Vagina (tissue), 2 donors: ENCODE data around the gene RNF223. TPM values are rescaled to one million over a fixed set of nuclear protein-coding genes. Genes with fewer than 3 reads are reported as not detected.

ENCODE experiments used
- DNase-seq, 2 donors: peaks; one replicate each; pipeline ENCODE4 v3.0.0-alpha.2; 2017; ENCODE audit errors: extremely low spot score in 2 of 2
- H3K27ac ChIP-seq: fragments of 200-600 bp; sonication (generic); one replicate; pipeline ENCODE4 v1.5.1; 2019
- H3K27me3 ChIP-seq: fragments of 200-600 bp; sonication (generic); one replicate; pipeline ENCODE4 v1.5.1; 2019
- H3K36me3 ChIP-seq, 2 donors: fragments of 200-600 bp; sonication (generic); one replicate each; pipeline ENCODE4 v1.5.1; 2017 to 2019
- H3K4me1 ChIP-seq: fragments of 200-600 bp; sonication (generic); one replicate; pipeline ENCODE4 v1.5.1; 2019
- H3K4me3 ChIP-seq, 2 donors: fragments of 200-600 bp; sonication (generic); 1 replicate in 1 of 2; 2 replicates in 1 of 2; pipeline ENCODE4 v1.5.1; 2016 to 2019
- H3K9me3 ChIP-seq: fragments of 200-600 bp; sonication (generic); one replicate; pipeline ENCODE4 v1.5.1; 2019
- POLR2A ChIP-seq, 2 donors: fragments of 450-650 bp; IDR thresholded peaks; one replicate each; pipeline ENCODE4 v1.6.1; 2017; ENCODE audit warnings: antibody characterized with exemption in 2 of 2, mild to moderate bottlenecking in 2 of 2, moderate library complexity in 2 of 2
- POLR2AphosphoS5 ChIP-seq, 2 donors: sonication (generic); formaldehyde crosslinking; IDR thresholded peaks; one replicate each; pipeline ENCODE4 v1.9.0; 2017; ENCODE audit warnings: antibody characterized with exemption in 2 of 2, mild to moderate bottlenecking in 2 of 2, low read depth in 1 of 2; ENCODE audit not compliant: insufficient read depth in 1 of 2
- intact Hi-C: fragments of 100-400 bp; cut with DNase I; formaldehyde crosslinking; loops from one replicate; pipeline ENCODE4 v1.15.1; 2023
- total RNA-seq: library from RNA; depleted of rRNA; stranded (reverse); fragments of >200 nt; gene quantifications from one replicate; pipeline ENCODE4 v1.2.3, GENCODE V29; 2016
- TF ChIP-seq, protein P1 (sequence below), 3 experiments: fragments of 450-650 bp in 2 of 3; fragments of 200-600 bp in 1 of 3; sonication (generic) in 1 of 3; IDR thresholded peaks; one replicate each; pipeline ENCODE4 v1.5.1; 2017 to 2019; ENCODE audit warnings: antibody characterized with exemption in 3 of 3, mild to moderate bottlenecking in 2 of 3, moderate library complexity in 2 of 3

The RNF223 gene
- total RNA-seq, 1 donor from 2014 or later = 4.9 TPM

- Histone ChIP-seq H3K4me3 (no peak overlapping the region), H3K9me3 (no peaks in the 10 kb centered on the region), H3K4me1 (peaks cover 20% of the 10 kb centered on the region), H3K27ac (no peak overlapping the region), H3K36me3 (no peaks in the 10 kb centered on the region), H3K27me3 (no peaks in the 10 kb centered on the region)
- DNase-seq = no peak
- intact Hi-C loops = no loop called here
- TF ChIP-seq, protein P1, sequence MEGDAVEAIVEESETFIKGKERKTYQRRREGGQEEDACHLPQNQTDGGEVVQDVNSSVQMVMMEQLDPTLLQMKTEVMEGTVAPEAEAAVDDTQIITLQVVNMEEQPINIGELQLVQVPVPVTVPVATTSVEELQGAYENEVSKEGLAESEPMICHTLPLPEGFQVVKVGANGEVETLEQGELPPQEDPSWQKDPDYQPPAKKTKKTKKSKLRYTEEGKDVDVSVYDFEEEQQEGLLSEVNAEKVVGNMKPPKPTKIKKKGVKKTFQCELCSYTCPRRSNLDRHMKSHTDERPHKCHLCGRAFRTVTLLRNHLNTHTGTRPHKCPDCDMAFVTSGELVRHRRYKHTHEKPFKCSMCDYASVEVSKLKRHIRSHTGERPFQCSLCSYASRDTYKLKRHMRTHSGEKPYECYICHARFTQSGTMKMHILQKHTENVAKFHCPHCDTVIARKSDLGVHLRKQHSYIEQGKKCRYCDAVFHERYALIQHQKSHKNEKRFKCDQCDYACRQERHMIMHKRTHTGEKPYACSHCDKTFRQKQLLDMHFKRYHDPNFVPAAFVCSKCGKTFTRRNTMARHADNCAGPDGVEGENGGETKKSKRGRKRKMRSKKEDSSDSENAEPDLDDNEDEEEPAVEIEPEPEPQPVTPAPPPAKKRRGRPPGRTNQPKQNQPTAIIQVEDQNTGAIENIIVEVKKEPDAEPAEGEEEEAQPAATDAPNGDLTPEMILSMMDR (IDR thresholded peaks at IDR 0.05) = no peak
- TF ChIP-seq POLR2AphosphoS5 (IDR thresholded peaks at IDR 0.05; ENCODE audit: insufficient read depth in 1 of 2, low read depth in 1 of 2) = no peak
- no peak for TF ChIP-seq POLR2A (IDR thresholded peaks at IDR 0.05)
These were observed 40.3 kb upstream of the RNF223 start for GRCh38 chr1:1114431-1114830.

GRCh38 chr1:1112237-1112985, 38.3 kb upstream of the RNF223 start:
- H3K36me3 ChIP-seq = no peaks in the 10 kb centered on the region
- no peak for TF ChIP-seq POLR2AphosphoS5 (IDR thresholded peaks at IDR 0.05; ENCODE audit: insufficient read depth in 1 of 2, low read depth in 1 of 2)
- TF ChIP-seq POLR2A (IDR thresholded peaks at IDR 0.05) = no peak
- TF ChIP-seq, protein P1 (IDR thresholded peaks at IDR 0.05) = no peak
- no peaks in the 10 kb centered on the region for H3K27me3 ChIP-seq
- H3K27ac ChIP-seq = no peak overlapping the region
- intact Hi-C loops = no loop called here
- H3K9me3 ChIP-seq = no peaks in the 10 kb centered on the region
- no peak for DNase-seq
- no peak overlapping the region for H3K4me3 ChIP-seq
- peaks cover 20% of the 10 kb centered on the region for H3K4me1 ChIP-seq

DNA sequence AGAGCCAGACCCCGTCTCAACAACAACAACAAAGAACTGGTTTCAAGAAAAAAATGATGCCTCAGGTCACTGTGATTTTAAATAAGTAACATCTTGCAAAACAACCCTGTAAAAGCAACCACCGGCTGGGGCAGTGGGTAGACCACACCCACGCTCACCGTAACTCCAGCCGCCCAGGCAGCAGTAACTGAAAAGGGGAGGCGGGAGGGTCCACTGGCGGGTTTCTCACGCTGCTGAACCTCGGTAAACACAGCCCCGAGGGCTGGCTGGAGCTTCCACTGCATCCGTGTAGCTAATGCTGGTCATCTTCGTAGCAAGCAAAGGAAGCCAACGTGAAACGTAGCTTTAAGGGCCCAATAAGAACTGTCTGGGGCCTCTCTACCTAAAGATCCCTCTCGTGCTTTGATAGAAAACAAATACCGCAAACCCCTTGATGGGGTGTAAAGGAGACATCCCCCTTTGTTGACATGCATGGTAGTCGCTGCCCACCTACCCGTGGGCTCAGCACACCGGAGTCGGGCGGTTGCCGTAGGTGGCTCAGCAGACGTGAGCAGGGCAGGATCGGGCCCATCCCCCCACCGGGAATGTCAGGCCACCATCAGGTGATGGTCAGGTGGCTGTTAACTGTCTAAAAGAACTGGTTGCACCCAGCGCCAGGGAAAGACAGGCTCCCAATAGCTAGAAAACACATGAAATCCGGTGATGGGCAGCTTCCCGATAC, 37.6 kb upstream of the RNF223 start:
- no peak for DNase-seq
- Histone ChIP-seq H3K36me3 (no peaks in the 10 kb centered on the region), H3K4me3 (no peak overlapping the region), H3K27me3 (no peaks in the 10 kb centered on the region), H3K4me1 (peaks cover 15% of the 10 kb centered on the region), H3K9me3 (no peaks in the 10 kb centered on the region), H3K27ac (no peak overlapping the region)
- TF ChIP-seq POLR2A (IDR thresholded peaks at IDR 0.05) (no peak), POLR2AphosphoS5 (IDR thresholded peaks at IDR 0.05; ENCODE audit: insufficient read depth in 1 of 2, low read depth in 1 of 2) (no peak)
- TF ChIP-seq, protein P1 (IDR thresholded peaks at IDR 0.05) = no peak
- intact Hi-C loops = no loop called here

DNA sequence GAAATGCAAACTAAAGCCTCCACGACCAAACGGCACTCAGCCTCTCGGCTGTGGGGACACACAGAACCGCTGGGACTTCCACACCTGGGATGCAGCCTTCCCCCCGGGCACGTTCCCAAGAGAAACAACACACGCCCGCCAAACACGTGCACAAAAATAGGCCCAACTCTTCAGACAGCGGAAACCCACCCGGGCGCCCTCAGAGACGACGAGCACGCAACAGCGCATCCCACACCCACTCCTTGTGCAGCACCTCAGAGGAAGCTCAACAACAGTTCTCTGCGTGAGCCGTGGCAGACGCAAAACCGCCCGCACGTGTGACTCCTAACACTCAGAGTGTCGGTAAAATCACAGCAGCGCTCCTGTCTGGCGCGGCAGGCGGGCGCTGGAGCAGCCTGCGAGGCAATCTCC, 36.5 kb upstream of the RNF223 start:
- no peak for DNase-seq
- intact Hi-C loops = no loop called here
- no peaks in the 10 kb centered on the region for H3K36me3 ChIP-seq
- no peak overlapping the region for H3K4me3 ChIP-seq
- H3K27ac ChIP-seq = no peak overlapping the region
- TF ChIP-seq POLR2A (IDR thresholded peaks at IDR 0.05) (no peak), POLR2AphosphoS5 (IDR thresholded peaks at IDR 0.05; ENCODE audit: insufficient read depth in 1 of 2, low read depth in 1 of 2) (no peak)
- H3K4me1 ChIP-seq = peaks cover 13% of the 10 kb centered on the region
- no peaks in the 10 kb centered on the region for H3K9me3 ChIP-seq
- no peaks in the 10 kb centered on the region for H3K27me3 ChIP-seq

DNA sequence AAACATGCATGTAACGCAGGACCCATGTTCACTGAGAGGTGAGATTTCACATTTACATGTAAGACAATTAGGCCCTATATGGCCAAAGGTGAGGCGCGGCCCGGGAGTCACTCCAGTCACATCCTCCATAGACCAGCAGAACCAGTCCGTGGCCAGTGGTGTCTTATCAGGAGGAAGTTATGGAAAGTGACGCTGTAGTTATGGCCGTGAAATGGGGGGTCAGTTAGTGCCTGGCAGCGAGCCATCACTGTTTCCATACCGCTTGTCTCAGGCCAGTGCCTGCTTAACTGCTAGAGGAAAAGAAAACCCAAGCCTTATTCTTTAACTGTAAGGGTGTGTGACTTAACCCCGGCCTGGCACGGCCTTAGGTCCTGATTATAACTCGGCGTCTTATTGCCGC, 35.6 kb upstream of the RNF223 start:
- Histone ChIP-seq H3K27ac (no peak overlapping the region), H3K36me3 (no peaks in the 10 kb centered on the region), H3K27me3 (no peaks in the 10 kb centered on the region), H3K4me1 (peaks cover 6% of the 10 kb centered on the region), H3K4me3 (no peak overlapping the region), H3K9me3 (no peaks in the 10 kb centered on the region)
- intact Hi-C loops = no loop called here
- DNase-seq = no peak
- TF ChIP-seq, protein P1 (IDR thresholded peaks at IDR 0.05) = no peak
- TF ChIP-seq POLR2AphosphoS5 (IDR thresholded peaks at IDR 0.05; ENCODE audit: insufficient read depth in 1 of 2, low read depth in 1 of 2) (no peak), POLR2A (IDR thresholded peaks at IDR 0.05) (no peak)
